ENCODE results near the gene TAOK3. TPM values are rescaled to one million over a fixed set of nuclear protein-coding genes. Genes with fewer than 3 reads are reported as not detected.

Gene TAOK3
- total RNA-seq, 1 experiment from 2014 or later: 21.9 TPM

Other genes starting within 250 kb of the TAOK3 start
- 256 and 275 TPM in 2 replicates for gene PEBP1, start 236.8 kb downstream of the TAOK3 start, total RNA-seq (2014; rRNA removed)
- gene SUDS3, start 3.6 kb upstream of the TAOK3 start, total RNA-seq (2014; rRNA removed): 30.4 and 33.0 TPM in 2 replicates

Measured in LHCN-M2 (cell line).